ENCODE results near the gene FAF1.
"Not testable (repeated sequence)": the region's sequence is repeated elsewhere in the genome, so short reads cannot be mapped to it uniquely, and the experiment has no call there.

FAF1 gene

GRCh38 chr1:50907610-50908009 is 52.5 kb downstream of the FAF1 start:
- not testable (repeated sequence) for DNase-seq (ENCODE audit: low spot score)

GRCh38 chr1:50906050-50906449 is 54.0 kb downstream of the FAF1 start:
- not testable (repeated sequence) for DNase-seq (ENCODE audit: low spot score)

- DNase-seq (ENCODE audit: low spot score), result no peak
Measured at GRCh38 chr1:50902419-50902818, 57.6 kb downstream of the FAF1 start.

GRCh38 chr1:50901872-50902271 is 58.2 kb downstream of the FAF1 start:
- no peak for DNase-seq (ENCODE audit: low spot score)

- no peak for DNase-seq (ENCODE audit: low spot score)
Measured at GRCh38 chr1:50898773-50899172, 61.3 kb downstream of the FAF1 start.

GRCh38 chr1:50894340-50894739 is 65.7 kb downstream of the FAF1 start:
- no peak for DNase-seq (ENCODE audit: low spot score)

- peak; percentile 58 for DNase-seq (ENCODE audit: low spot score)
Measured at GRCh38 chr1:50893466-50893865, 66.6 kb downstream of the FAF1 start.

GRCh38 chr1:50887555-50887954 is 72.5 kb downstream of the FAF1 start:
- DNase-seq (ENCODE audit: low spot score), result not testable (repeated sequence)

GRCh38 chr1:50880373-50880772 is 79.7 kb downstream of the FAF1 start:
- no peak for DNase-seq (ENCODE audit: low spot score)

GRCh38 chr1:50879137-50879536 is 80.9 kb downstream of the FAF1 start:
- DNase-seq (ENCODE audit: low spot score), result no peak

GRCh38 chr1:50878434-50878833 is 81.6 kb downstream of the FAF1 start:
- no peak for DNase-seq (ENCODE audit: low spot score)

GRCh38 chr1:50877641-50878040 is 82.4 kb downstream of the FAF1 start:
- no peak for DNase-seq (ENCODE audit: low spot score)

GRCh38 chr1:50873458-50874187 is 86.4 kb downstream of the FAF1 start:
- peak; percentile 80 for DNase-seq (ENCODE audit: low spot score)

GRCh38 chr1:50864845-50865244 is 95.2 kb downstream of the FAF1 start:
- not testable (repeated sequence) for DNase-seq (ENCODE audit: low spot score)

GRCh38 chr1:50861772-50862171 is 98.3 kb downstream of the FAF1 start:
- DNase-seq (ENCODE audit: low spot score), result no peak

- DNase-seq (ENCODE audit: low spot score), result no peak
Measured at GRCh38 chr1:50860702-50861101, 99.4 kb downstream of the FAF1 start.

GRCh38 chr1:50860256-50860655 is 99.8 kb downstream of the FAF1 start:
- no peak for DNase-seq (ENCODE audit: low spot score)

- no peak for DNase-seq (ENCODE audit: low spot score)
Measured at GRCh38 chr1:50859657-50860056, 100.4 kb downstream of the FAF1 start.

GRCh38 chr1:50858761-50859160 is 101.3 kb downstream of the FAF1 start:
- peak; percentile 28 for DNase-seq (ENCODE audit: low spot score)

GRCh38 chr1:50857702-50858101 is 102.4 kb downstream of the FAF1 start:
- no peak for DNase-seq (ENCODE audit: low spot score)

GRCh38 chr1:50853325-50853724 is 106.7 kb downstream of the FAF1 start:
- DNase-seq (ENCODE audit: low spot score), result no peak

GRCh38 chr1:50852889-50853288 is 107.2 kb downstream of the FAF1 start:
- no peak for DNase-seq (ENCODE audit: low spot score)

- DNase-seq (ENCODE audit: low spot score), result no peak
Measured at GRCh38 chr1:50851466-50851865, 108.6 kb downstream of the FAF1 start.

GRCh38 chr1:50851034-50851433 is 109.0 kb downstream of the FAF1 start:
- DNase-seq (ENCODE audit: low spot score), result no peak

Measured in kidney tubule cell (primary cell).